LNCAP (cell line): ENCODE data around the gene DDX47.

Experiments
- TF ChIP-seq, protein P1 (sequence below): fragments of 450-650 bp; IDR thresholded peaks from 2 replicates; pipeline ENCODE4 v1.5.1; 2017; ENCODE audit warnings: mild to moderate bottlenecking

DDX47 gene

GRCh38 chr12:12790956-12791355, 22.2 kb upstream of the DDX47 start:
- TF ChIP-seq, protein P1, sequence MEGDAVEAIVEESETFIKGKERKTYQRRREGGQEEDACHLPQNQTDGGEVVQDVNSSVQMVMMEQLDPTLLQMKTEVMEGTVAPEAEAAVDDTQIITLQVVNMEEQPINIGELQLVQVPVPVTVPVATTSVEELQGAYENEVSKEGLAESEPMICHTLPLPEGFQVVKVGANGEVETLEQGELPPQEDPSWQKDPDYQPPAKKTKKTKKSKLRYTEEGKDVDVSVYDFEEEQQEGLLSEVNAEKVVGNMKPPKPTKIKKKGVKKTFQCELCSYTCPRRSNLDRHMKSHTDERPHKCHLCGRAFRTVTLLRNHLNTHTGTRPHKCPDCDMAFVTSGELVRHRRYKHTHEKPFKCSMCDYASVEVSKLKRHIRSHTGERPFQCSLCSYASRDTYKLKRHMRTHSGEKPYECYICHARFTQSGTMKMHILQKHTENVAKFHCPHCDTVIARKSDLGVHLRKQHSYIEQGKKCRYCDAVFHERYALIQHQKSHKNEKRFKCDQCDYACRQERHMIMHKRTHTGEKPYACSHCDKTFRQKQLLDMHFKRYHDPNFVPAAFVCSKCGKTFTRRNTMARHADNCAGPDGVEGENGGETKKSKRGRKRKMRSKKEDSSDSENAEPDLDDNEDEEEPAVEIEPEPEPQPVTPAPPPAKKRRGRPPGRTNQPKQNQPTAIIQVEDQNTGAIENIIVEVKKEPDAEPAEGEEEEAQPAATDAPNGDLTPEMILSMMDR: no peak

GRCh38 chr12:12791756-12792369, 21.3 kb upstream of the DDX47 start:
- TF ChIP-seq, protein P1: no peak

GRCh38 chr12:12792421-12792820, 20.7 kb upstream of the DDX47 start:
- TF ChIP-seq, protein P1: no peak

- TF ChIP-seq, protein P1: no peak
These were observed 18.5 kb upstream of the DDX47 start for GRCh38 chr12:12794686-12795085.

DNA sequence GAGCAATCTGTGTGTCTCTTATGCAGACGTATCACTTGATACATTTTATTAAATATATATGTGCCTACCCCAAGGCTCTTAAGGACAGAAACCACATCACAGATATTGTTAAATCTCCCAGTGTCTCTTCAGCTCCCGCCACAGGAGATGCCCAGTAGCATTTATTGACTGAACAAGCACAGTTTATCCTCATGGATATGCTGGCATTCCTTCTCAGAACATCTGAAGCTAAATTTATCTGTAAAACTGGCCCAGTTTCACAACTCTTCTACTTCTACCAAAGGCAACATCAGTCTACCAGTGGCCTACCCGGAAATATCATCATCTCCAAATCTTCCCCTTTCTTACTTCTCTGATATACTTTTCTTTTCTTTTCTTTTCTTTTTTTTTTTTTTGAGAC, 17.0 kb upstream of the DDX47 start:
- TF ChIP-seq, protein P1: no peak

- TF ChIP-seq, protein P1: no peak
These were observed 16.0 kb upstream of the DDX47 start for GRCh38 chr12:12796928-12797793.

DNA sequence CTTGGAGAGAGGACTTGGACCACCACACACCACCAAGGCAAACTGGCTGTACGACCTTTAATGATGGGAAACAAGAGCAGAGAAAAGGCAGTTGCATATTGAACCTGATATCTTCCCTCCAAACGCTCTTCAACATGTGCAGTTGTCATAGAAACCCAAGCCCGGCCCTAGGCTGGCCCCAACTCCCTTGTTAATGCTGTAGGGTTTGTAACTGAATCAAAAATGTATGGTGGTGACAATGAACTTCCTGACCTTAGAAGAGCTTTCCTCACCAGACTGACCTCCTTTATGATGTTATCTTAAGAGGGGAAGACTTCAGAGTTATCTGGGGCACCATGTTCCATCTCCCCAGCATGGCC, 15.4 kb upstream of the DDX47 start:
- TF ChIP-seq, protein P1: no peak
